Progenitor cell of endocrine pancreas (in vitro differentiated cells): ENCODE results near the gene SPTBN1. TPM values are rescaled to one million over a fixed set of nuclear protein-coding genes. Genes with fewer than 3 reads are reported as not detected.

Experiments
- DNase-seq: peaks from one replicate; pipeline ENCODE4 v3.0.0; 2021; ENCODE audit warnings: low spot score; ENCODE audit not compliant: unreplicated experiment
- H3K27ac Mint-ChIP-seq: 2 replicates; pipeline ENCODE4 v1.8.0; 2021; ENCODE audit warnings: mild to moderate bottlenecking, moderate library complexity, mixed read lengths
- H3K27me3 Mint-ChIP-seq: 2 replicates; pipeline ENCODE4 v1.8.0; 2021; ENCODE audit warnings: mixed read lengths
- H3K36me3 Mint-ChIP-seq: 2 replicates; pipeline ENCODE4 v1.8.0; 2022; ENCODE audit warnings: mixed read lengths; ENCODE audit not compliant: insufficient read depth
- H3K4me1 Mint-ChIP-seq: 2 replicates; pipeline ENCODE4 v1.8.0; 2021; ENCODE audit warnings: low read depth, mixed read lengths
- H3K4me3 Mint-ChIP-seq: 2 replicates; pipeline ENCODE4 v1.8.0; 2021; ENCODE audit warnings: low read depth, mild to moderate bottlenecking, moderate library complexity, mixed read lengths
- H3K9me3 Mint-ChIP-seq: 2 replicates; pipeline ENCODE4 v1.8.0; 2021; ENCODE audit warnings: low read depth, mixed read lengths
- total RNA-seq: library from RNA; stranded (reverse); gene quantifications from 2 replicates; pipeline ENCODE4 v1.2.1, GENCODE V29; 2021
- TF ChIP-seq, protein P1 (sequence below): fragments of 200-600 bp; sonication (generic); IDR thresholded peaks from one replicate; pipeline ENCODE4 v1.5.0; 2021; ENCODE audit warnings: antibody characterized with exemption, mild to moderate bottlenecking; ENCODE audit not compliant: unreplicated experiment

SPTBN1 gene
- total RNA-seq, 1 donor from 2014 or later, result 287 TPM

DNA sequence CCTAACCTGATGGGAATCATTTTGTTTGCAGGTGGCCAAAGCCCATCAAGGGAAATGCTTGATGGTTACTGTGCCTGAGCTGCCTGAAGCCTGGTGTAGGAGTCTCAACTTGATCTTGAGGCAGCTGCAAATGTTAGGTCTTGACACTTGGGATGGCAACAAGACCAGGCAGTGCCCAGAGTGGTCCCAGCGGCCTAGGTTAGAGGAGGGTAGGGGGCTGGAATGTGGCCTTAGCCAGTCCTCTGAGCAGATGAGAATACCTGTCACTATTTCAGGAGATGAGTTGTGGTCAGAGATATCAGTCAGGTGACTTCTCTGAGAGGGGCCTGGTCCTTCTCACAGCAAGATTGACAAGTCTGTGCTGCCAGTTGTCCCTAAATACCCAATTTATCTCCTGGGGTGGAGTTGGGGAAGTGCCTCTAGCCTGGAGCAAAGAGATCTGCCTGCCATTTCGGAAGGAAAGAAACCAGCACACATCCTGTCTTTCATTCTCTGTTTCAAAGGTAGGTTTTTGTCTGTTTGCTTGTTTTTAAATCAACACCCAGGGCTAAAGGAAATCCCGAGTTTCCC lies 13.4 kb downstream of the SPTBN1 start:
- Mint-ChIP-seq H3K4me3 (no peak overlapping the region), H3K36me3 (peaks cover 3% of the 10 kb centered on the region), H3K9me3 (peaks cover 4% of the 10 kb centered on the region), H3K27me3 (no peaks in the 10 kb centered on the region), H3K27ac (no peak overlapping the region), H3K4me1 (peaks cover 3% of the 10 kb centered on the region)
- DNase-seq, result no peak
- TF ChIP-seq, protein P1, sequence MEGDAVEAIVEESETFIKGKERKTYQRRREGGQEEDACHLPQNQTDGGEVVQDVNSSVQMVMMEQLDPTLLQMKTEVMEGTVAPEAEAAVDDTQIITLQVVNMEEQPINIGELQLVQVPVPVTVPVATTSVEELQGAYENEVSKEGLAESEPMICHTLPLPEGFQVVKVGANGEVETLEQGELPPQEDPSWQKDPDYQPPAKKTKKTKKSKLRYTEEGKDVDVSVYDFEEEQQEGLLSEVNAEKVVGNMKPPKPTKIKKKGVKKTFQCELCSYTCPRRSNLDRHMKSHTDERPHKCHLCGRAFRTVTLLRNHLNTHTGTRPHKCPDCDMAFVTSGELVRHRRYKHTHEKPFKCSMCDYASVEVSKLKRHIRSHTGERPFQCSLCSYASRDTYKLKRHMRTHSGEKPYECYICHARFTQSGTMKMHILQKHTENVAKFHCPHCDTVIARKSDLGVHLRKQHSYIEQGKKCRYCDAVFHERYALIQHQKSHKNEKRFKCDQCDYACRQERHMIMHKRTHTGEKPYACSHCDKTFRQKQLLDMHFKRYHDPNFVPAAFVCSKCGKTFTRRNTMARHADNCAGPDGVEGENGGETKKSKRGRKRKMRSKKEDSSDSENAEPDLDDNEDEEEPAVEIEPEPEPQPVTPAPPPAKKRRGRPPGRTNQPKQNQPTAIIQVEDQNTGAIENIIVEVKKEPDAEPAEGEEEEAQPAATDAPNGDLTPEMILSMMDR, result no peak

DNA sequence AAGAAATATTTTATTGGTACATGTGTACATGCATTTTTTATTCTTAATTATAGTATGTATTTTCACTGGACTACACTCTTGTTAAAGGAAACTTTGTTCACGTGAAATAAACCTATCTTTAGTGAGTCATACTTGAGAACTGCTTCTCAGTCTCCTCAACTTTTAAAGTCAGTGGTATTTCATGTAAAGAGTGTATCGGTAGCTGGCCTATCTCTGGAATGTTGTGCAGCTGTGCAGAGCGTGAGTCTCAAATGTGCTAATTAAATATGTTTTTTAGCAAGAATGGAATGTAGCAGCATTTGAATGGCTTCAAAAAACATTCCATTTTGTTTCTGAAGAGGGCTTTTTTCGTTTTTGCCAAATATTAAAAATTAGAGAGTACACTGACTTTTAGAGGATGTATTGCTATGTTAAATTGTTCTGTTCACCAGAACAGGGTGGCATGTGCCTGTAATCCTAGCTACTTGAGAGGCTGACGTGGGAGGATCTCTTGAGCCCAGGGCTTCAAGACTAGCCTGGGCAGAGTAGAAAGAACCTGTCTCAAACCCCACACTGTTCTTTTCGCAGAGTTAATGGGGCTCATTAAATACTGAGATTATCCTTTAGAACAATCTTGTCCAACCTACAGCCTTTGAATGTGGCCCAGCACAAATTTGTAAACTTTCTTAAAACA lies 14.3 kb downstream of the SPTBN1 start:
- Mint-ChIP-seq H3K27me3 (no peaks in the 10 kb centered on the region), H3K4me1 (peaks cover 3% of the 10 kb centered on the region), H3K36me3 (peaks cover 3% of the 10 kb centered on the region), H3K27ac (peak overlapping the region; percentile 37), H3K4me3 (no peak overlapping the region), H3K9me3 (peaks cover 4% of the 10 kb centered on the region)
- no peak for DNase-seq
- TF ChIP-seq, protein P1, result no peak

DNA sequence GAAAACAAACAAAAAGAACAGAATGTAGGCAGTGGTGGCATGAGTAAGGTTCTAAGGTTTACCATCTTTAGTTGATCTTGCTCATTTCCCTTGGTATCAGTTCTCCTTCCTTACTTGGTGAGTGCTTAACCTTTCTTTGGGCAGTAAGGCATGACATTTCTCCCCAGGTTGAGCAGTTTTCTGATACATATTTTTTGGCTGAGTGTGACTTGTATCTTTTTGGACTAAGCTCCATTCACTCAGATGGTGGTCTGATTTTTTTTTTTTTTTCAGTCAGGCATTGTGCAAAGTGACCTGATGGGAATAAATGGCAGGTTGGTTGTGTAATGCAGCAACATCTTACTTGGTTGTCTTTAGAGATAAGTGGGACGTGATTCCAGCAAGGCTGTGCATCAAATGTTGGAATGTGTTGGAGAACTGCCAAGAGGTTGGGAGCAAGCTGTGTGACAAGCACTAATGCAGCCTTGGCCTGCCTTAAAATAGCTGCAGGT lies 15.1 kb downstream of the SPTBN1 start:
- peaks cover 3% of the 10 kb centered on the region for H3K36me3 Mint-ChIP-seq
- TF ChIP-seq, protein P1, result no peak
- peaks cover 3% of the 10 kb centered on the region for H3K4me1 Mint-ChIP-seq
- H3K9me3 Mint-ChIP-seq, result peaks cover 4% of the 10 kb centered on the region
- no peak for DNase-seq
- no peak overlapping the region for H3K4me3 Mint-ChIP-seq
- no peaks in the 10 kb centered on the region for H3K27me3 Mint-ChIP-seq
- no peak overlapping the region for H3K27ac Mint-ChIP-seq

DNA sequence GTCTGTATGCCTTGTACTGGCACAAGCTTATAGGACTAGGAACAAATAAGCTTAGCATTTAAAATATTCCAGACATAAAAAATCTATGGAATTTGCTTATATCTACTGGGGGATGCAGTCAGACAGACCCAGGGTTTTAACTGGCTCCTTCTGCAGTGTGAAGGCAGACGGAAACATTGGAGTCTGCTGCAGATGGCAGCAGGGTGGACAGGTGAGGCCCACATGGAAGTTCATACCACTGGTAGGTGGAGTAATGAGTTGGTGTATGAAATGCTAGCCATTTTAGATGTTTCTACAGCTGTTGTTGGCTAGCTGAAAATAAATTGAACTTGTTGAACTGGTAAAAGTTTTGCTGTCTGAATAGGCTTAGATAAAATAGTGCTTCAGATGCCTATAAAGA lies 17.7 kb downstream of the SPTBN1 start:
- Mint-ChIP-seq H3K27ac (no peak overlapping the region), H3K4me1 (peaks cover 3% of the 10 kb centered on the region), H3K9me3 (no peaks in the 10 kb centered on the region), H3K4me3 (no peak overlapping the region), H3K27me3 (no peaks in the 10 kb centered on the region), H3K36me3 (peaks cover 1% of the 10 kb centered on the region)
- TF ChIP-seq, protein P1, result no peak
- no peak for DNase-seq

DNA sequence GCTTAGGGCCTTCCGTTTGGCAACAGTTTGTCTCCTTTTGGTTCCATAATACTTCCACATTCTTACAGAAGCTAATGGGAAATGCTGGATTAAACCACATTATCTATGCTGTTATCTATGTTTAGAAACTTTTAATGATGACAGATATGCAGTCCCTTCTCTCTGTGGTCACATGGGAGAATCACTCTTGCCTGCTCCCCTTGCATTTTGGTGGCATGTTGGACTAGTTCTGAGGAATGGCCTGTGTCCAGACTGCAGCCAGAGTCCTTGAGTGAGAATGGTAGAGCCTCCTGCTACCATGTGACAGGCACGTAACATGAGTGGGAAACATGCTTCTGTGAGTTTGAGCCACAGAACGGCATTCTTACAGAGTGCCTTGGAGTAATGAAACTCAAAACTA lies 19.2 kb downstream of the SPTBN1 start:
- no peak for DNase-seq
- H3K27ac Mint-ChIP-seq, result no peak overlapping the region
- peaks cover 1% of the 10 kb centered on the region for H3K4me1 Mint-ChIP-seq
- TF ChIP-seq, protein P1, result no peak
- no peaks in the 10 kb centered on the region for H3K27me3 Mint-ChIP-seq
- H3K4me3 Mint-ChIP-seq, result no peak overlapping the region
- H3K9me3 Mint-ChIP-seq, result no peaks in the 10 kb centered on the region
- peaks cover 1% of the 10 kb centered on the region for H3K36me3 Mint-ChIP-seq
